Activated CD4-positive, CD25-positive, alpha-beta regulatory T cell treated with anti-CD3 and anti-CD28 coated beads, Interleukin-2, amount 50 U/mL, for 24 hours (primary cell): ENCODE measurements around the gene CTTN.

Source experiments
- ATAC-seq, 2 donors: fragments of 150-1000 bp; cut with Tn5 transposase; one replicate each; pipeline ENCODE4 v1.10.0; 2021; ENCODE audit warnings: mild to moderate bottlenecking in 1 of 2, moderate library complexity in 1 of 2

Gene CTTN

DNA sequence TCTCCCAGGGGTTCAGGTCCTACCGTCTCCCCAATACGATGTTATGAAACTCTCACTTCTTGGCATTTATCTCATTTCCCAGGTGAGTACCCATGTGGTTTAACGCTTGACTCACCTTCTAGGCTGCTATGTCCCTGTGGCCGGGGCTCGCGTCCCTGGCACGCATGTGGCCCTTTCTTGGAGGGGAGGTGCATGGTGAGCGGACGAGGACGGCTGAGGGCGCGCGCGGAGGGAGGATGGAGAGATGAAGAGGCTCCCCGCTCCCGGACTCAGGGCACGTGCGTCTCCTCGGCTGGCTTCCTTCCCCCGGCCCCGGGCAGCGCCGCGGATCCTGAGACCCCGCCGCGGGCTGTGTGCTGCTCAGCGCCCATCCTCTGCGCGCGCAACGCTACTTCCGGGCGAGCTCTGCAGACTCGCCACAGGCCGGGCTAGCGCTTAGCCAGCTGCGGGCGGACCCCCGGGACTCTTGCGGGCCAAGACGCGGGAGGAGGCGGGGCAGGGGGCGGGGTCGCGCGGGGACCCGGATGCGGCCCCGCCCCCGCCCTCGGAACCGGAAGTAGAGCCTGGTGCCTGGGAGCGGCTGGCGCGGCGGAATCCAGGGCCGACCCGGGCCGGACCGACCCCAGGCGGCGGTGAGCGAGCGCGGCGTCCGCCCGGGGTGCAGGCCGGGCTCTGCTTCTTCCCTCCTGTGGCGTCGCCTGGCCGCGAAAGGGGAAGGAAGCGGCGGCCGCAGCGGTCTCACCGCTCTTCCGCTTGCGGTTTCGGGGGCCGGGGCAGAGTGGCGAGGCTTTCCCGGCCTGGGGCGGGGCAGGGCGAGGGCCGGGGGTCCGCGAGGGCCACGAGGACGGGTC lies at the start of gene CTTN:
Gene CTTN (plus strand): TSS at position 547 of the 851 bp plus-strand sequence. CDS start 8,769 bp downstream, outside the sequence.
- peak; percentile 71 to 77 for ATAC-seq

DNA sequence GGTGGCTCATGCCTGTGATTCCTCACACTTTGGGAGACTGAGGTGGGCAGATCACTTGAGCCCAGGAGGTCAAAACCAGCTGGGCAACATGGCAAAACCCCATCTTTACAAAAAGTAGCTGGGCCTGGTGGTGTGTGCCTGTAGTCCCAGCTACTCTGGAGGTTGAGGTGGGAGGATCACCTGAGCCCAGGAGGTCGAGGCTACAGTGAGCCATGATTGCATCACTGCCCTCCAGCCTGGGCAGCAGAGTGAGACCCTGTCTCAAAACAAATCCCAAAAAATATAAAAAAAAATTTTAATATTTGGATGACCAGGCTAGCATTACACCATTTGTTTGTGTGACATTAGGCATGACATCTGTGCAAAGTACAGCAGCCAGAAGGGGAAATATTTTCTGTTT lies 49.7 kb upstream of the CTTN start:
- no peak for ATAC-seq

DNA sequence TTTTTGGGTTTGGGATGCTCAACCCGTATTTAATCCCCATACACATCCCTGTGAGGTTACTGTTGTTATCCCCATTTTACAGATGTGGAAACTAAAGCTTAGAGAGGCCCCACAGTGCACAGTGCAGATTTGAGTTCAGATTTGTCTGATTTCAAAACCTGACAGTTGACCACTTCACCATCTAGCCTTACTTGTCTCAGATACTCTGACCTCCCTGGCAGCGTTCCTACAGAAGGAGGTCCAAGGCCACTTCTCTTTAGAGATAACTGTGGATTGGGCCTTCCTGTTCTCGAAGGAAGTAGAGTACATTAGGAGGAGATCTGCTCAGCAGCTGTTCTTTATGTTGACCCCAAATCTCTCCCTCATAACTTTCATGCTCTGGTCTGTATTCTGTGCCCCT lies 46.7 kb upstream of the CTTN start:
- ATAC-seq, result no peak

DNA sequence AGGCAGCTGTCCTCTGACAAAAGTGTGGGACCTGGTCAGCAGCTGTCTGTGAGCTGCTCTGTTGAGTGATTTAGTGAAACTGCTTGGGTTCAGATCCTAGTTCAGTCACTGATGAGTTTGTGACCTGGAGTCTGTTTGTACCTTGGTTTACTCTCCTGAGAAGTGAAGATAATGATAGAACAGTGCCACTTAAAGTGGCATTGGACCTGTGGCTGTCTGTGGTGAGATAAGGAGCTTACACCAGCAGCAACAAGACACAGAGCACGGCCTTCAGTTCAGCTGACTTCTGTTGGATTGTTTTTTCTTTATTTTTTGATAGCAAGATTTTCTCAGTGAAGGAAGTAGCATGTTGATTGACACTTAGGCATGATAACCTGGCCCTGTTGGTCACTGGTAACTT lies 46.2 kb upstream of the CTTN start:
- no peak for ATAC-seq

DNA sequence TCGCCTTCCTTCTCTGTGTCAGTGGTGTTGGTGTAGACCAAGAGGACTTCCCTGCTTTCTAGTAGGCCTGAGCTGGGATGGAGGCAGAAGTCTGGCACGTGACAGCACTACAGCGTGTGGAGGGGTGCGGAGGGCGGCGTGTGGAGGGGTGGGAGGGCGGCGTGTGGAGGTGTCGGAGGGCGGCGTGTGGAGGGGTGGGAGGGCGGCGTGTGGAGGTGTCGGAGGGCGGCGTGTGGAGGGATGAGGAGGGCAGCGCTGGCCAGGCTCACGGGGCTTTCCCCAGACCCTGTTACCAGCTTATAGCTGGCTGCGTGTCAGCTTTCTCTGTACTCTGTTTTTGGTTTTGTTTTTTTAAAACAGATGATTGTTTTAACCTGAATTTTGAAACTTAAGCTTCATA lies 45.7 kb upstream of the CTTN start:
- ATAC-seq, result no peak

DNA sequence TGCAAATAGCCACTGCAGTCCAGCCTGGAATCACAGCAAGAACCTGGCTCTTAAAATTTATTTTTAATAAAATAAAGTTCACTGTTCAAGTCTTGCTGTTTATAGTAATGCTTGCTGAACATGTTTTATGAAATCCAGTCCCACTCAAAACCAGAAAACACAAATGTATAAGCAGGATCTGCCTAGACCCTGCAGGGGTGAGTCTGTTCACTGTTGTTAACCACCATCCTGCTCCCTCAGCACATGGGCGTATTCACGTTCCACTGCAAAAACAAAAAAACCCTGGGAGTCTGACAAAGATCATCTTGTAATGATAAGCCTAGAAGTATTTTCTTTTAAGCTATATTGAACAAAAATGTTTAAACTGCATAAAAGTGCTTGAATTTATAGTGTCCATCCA lies 45.0 kb upstream of the CTTN start:
- ATAC-seq, result no peak

DNA sequence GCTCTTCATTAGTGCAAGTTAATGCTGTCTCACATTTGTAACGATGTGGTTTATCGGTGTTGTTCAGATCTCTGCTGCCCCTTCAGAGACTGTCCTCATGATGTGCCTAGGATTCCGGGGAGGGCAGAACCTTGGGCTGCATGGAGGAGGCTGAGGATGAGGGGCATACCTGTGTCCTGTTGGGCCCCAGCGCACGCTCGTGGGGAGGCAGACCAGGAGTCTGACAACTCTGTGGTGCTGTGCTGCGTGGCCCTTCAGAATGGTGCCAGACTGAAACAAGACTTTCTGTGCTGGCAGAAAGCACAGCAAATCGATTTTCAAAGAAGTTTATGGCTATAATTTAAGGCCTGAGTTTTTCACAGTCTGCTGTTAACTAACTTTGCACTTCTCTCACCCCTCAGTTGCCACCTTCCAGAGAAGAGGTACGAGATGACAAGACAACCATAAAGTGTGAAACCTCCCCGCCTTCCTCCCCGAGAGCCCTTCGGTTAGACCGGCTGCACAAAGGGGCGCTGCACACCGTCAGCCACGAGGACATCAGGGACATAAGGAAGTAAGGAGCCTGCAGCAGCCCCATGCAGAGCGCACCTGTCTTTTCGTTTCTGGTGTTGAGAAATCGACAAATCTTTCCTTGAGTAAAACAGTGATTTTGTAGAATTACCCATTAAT lies 44.3 kb upstream of the CTTN start:
- ATAC-seq, result no peak

DNA sequence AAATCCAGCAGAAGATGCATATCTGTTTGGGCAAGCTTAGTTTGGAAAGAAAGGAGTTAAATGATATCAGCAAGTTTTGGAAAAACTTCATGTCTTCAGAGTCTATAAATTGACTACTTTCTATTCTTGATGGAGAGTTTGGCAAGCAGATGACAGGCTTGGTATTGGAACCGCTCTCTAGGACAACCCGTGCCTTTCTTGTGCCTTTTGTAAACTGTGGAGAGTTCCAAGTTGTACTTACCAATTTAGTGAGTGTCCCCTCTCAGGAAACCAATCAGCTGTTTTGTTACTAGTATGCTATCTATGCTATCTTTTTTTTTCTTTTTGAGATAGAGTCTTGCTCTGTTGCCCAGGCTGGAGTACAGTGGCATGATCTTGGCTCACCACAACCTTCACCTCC lies 43.7 kb upstream of the CTTN start:
- ATAC-seq, result no peak

DNA sequence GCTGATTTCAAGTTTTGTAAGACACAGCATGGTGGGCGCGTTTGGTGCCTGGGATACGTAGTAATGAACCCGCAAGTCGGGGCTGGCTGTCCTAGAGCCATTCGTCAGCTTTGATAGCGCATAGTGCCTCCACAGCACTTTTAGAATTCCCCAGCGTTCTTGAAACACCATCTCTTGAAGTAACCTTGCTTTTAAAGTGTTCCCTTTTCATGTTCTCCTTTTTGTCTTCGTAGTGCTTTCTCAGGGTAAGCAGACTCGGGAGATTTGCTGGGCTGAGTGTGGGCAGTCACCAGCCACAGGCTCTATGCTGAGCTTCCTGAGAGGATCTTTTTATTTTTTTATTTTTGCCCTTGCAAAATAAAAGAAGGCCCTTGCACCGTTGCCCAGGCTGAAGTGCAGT lies 39.6 kb upstream of the CTTN start:
- no peak for ATAC-seq

DNA sequence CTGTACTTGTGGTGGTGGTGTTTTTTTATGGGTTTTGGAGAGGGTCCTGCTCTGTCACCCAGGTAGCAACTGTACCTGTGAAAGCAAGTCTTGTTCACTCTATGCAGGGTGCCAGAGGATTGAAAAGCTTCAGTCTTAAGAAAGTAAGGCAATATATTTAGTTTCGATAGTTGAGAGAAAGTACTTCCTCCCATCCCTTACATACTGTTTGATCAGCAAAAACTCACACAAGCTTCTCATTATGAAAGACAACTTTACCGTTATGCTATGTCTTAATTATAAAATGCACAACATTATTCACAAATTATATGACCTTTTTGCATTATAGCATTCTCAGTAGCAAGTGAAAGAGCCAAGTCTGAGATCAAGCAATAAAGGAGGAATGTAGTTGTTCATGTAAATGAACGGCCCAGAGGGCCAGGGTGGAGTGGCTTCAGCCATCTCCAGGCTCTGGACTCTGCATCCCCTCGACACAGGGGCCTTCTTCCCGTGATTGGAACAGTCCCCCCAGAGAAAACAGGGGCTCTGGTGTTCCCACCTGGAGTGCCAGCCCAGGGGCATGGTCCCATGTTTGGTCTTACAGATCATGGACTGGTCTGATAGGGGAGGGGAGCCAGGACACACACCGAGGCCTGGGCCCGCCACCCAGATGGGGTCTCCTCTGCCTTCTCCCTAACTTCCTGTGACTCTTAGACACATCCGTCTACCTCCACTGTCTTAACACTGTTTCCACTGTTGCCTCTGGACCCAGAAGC lies 38.7 kb upstream of the CTTN start:
- ATAC-seq, result no peak

DNA sequence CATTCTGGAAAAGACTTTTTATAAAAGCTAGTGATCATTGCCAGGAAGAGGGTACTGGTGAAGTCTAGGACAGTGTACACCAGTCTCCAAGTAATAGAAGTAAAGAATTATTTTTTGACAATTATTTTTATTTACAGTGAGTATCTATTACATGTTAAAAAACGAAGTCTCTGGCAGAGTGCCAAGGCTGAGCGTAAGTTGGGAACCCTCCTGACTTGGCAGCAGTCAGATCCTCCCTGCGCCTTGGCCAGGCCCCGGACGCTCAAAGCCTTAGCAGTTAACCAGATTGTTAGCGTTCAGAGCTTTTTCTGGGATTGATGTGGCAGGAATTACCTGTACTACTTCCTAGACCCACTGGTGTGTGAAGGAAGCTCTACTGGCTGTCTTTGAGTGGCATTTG lies 38.1 kb upstream of the CTTN start:
- ATAC-seq, result no peak

DNA sequence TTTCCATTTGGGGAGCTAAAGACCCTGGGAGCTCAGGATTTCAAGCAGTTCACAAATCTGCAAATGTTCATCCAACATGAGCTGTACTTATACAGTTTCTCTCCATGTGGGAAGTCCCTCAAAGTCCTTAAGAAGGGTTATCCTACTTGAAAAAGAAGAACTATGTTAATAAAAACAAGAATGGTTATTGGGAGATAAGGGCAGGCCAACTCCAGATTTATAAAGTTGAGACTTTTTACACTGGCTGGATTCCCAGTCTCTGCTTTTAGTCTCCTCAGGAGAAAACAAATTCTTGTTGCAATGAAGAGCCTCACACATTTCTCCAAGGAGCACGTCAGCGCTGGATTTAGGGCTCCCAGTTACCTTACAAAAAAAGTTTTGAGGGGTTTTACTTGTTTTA lies 34.2 kb upstream of the CTTN start:
- no peak for ATAC-seq

DNA sequence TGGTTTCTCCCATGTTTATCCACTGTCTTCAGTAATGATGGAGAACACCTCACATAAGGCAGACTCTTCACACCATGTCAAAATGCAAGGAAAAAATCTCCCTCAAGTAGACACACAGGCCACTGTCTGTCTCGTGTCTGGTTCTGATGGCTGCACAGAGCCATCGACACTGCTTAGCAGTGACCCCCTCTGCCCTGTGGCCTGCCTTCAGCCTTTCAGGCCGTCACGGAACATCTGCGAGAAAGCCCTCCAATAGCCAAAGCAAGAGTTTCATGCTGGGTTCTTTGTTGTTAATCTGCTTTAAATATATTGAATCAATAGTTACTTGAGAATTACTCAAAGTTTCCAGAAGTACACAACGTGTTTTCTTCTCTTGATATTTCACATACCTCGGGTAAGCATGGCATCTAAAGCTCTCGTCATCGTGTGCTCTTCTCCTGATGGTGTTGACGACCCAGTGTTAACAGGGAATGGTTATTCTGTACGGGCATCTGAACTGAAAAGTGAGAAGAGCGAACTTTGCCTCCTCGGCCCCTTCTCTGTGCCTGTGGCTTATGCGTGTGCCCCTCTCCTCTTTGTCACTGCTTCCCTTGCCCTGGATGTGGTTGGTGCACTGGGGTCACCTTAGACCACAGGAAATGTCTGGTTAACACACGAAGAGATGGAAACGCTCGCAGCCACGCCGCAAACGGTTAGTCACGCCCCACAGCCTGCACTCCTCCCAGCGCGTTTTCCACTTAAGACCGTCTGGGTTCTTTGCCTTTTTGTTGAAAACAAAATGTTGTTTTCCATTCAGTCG lies 33.4 kb upstream of the CTTN start:
- peak; percentile 93 to 97 for ATAC-seq

DNA sequence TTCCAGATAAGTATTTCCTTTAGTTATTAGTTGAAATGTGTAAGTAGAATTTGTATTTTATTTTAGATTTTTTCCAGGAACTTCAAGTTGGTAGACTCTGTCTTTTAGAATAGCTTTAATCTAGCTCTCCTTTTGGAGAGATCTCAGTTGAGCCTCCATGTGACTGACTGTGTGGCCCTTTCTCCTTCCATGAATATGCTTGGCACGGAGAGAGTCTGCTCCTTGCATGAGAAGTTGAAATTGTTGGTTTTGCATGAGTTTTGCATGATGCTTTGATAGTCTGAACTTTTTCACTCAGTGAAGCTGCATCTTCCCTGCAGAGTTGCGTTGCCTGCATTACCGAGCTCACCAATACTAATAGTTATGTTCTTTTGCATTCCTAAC lies 32.8 kb upstream of the CTTN start:
- ATAC-seq, result peak in 1 of 2 donors; percentile 2

DNA sequence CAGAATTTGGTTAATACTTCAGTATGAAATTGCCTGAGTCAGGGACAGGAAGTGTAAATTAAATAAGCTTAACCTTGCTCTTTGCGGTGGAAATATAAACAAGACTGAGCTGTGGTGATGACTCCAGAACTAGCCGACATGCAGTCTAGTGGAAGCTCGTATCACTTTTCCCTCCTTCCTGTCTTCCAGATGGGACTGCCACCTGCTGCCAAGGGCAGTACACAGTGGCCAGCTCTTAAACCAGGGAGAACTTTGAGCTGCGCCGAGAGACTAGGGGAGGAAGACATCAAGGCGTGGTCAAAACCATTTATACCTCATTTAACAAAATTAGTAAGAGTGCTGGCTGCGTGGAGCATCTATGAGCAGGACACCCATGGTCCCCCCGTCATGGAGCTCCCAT lies 31.3 kb upstream of the CTTN start:
- no peak for ATAC-seq

DNA sequence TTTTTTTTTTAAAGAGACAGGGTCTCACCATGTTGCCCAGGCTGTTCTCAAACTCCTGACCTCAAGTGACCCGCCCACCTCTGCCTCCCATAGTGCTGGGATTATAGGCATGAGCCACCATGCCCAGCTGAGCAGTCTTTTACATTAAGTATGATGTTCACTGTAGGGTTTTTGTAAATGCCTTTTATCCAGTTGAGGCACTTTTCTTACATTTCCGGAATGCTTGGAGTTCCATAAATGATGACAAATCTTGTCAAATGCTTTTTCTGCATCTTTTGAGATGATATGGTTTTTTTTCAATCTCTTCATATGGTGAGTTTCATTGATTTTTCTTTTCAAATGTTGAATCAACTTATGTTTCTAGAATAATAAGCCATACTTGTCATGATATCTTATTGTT lies 29.4 kb upstream of the CTTN start:
- ATAC-seq, result no peak

DNA sequence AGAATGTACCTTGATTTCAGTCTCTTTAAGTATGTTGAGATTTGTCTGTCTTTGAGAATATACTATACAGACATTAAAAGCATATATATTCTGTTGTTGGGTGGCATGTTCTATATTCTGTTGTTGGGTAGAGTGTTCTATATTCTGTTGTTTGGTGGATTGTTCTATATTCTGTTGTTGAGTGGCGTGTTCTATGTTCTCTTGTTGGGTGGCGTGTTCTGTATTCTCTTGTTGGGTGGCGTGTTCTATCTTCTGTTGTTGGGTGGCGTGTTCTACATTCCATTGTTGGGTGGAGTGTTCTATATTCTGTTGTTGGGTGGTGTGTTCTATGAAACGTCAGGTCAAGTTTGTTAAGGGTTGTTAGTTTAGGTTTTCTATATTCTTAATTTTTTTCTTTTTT lies 27.1 kb upstream of the CTTN start:
- no peak for ATAC-seq

DNA sequence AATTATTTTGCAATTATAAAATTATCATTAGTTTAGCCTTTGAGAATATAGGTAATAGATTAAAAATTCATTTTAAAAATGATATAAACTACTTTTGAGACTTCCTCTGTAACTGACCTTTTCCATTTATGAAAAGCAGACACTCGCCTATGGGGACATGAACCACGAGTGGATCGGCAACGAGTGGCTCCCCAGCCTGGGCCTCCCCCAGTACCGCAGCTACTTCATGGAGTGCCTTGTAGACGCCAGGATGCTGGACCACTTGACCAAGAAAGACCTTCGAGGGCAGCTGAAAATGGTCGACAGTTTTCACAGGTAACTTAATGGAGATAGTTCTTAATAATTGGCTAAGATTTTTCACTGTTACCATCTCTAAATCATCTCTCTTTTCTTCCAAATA lies 26.3 kb upstream of the CTTN start:
- no peak for ATAC-seq

DNA sequence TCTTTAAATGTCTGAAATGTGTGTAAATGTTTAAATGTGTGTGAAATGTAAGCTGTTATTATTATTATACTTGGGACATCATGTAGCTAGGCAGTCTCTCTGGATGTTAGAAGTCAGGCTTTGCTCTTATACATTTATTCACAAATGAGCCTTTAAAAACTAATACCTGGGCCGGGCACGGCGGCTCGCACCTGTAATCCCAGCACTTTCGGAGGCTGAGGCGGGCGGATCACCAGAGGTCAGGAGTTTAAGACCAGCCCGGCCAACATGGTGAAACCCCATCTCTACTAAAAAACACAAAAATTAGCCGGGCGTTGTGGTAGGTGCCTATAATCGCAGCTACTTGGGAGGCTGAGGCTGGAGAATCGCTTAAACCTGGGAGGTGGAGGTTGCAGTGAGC lies 21.7 kb upstream of the CTTN start:
- no peak for ATAC-seq

DNA sequence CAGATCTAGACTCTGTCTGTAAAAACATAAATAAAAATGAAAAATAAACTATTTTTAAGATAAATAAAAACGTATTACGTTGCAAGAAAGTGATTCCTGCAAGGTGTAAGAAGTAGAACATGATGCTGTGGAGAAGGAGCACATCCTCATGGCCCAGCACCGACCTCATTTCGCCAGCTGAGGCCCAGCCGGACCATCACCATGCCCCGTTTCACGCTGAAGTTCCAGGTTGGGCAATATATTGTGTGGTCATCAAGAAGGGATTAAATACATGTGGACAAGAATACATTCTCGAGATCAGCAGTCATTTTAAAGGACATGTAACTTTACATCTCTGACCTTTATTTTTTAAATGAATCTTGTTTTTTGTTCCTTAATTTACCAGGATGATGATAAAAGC lies 20.7 kb upstream of the CTTN start:
- ATAC-seq, result no peak

DNA sequence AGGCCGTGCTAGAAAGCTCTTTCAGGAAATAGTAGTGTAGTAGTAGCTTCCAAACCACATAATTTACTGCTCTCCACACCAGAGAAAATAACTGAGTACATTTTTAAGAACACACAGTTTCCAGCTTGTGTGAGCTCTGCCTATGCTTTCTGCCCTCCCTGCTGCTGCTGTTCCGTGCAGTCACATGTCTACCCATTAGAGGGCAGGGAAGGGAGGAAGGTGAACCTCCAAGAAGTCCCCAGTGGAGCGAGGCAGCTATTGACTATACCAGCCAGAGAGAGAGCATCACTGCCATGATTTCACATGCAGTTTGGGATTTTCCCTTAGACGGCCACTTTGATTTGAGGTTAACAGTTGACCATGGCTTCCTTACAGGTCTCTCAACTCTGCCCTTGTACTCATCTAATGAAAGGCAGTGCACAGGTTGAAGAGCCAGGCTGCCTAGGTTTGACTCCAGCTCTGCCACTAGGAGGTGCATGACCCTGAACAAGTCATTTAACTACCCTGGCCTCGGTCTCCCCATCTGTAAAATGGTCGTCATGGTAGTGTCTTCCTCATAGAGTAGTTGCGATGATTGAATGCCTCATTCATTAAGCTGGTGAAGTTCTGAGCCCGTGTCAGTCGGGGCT lies 19.7 kb upstream of the CTTN start:
- ATAC-seq, result no peak

DNA sequence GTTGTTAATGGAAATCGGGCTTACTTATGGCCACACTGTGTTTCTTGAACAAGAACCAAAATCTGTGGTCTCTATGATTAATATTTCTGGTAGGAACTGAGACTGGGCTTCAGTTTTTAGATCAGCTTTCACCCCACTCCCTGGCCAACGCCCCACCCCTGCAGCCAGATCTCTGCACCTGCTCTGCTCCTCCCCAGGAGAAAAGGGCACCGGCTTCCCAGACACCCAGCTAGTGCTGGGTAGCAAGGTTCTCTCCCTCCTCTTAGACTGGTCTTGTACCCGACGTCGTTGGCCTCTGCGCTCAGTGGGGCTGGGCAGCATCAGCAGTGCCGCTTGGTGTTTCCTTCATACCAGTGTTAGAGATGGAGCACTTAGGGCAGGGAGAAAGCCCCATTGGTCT lies 17.0 kb upstream of the CTTN start:
- no peak for ATAC-seq
